Uterus (tissue), 2 donors: ENCODE results near the gene CBLC.

Source experiments
- POLR2A ChIP-seq, 2 donors: fragments of 450-650 bp; IDR thresholded peaks; one replicate each; pipeline ENCODE4 v1.6.1; 2016; ENCODE audit warnings: antibody characterized with exemption in 2 of 2, mild to moderate bottlenecking in 1 of 2, moderate library complexity in 1 of 2
- TF ChIP-seq, protein P1 (sequence below), 4 experiments: fragments of 200-600 bp in 2 of 4; fragments of 450-650 bp in 2 of 4; sonication (generic) in 2 of 4; IDR thresholded peaks; one replicate each; pipeline ENCODE4 v1.5.1; 2016 to 2019; ENCODE audit warnings: antibody characterized with exemption in 4 of 4, mild to moderate bottlenecking in 2 of 4, moderate library complexity in 1 of 4

DNA sequence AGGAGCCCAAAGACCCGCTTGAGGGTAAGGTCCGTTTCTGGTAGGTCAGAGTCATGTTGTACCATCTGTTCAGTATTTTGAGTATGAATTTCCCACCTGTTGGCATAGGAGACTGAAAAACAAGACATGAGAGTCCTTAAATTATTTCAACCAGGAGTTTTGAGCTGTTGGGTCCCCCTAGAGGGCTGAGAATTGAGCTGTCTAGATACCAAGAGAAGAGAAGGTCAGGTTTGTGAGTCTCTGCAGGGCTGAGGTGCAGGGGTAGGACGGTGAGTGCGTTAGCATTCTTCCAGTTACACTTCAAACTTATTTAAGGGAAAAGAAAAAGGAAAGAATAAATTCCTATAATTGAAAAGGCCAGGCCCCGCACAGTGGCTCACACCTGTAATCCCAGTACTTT, 5.0 kb downstream of the CBLC start:
- no peak for TF ChIP-seq POLR2A (IDR thresholded peaks at IDR 0.05)
- TF ChIP-seq, protein P1, sequence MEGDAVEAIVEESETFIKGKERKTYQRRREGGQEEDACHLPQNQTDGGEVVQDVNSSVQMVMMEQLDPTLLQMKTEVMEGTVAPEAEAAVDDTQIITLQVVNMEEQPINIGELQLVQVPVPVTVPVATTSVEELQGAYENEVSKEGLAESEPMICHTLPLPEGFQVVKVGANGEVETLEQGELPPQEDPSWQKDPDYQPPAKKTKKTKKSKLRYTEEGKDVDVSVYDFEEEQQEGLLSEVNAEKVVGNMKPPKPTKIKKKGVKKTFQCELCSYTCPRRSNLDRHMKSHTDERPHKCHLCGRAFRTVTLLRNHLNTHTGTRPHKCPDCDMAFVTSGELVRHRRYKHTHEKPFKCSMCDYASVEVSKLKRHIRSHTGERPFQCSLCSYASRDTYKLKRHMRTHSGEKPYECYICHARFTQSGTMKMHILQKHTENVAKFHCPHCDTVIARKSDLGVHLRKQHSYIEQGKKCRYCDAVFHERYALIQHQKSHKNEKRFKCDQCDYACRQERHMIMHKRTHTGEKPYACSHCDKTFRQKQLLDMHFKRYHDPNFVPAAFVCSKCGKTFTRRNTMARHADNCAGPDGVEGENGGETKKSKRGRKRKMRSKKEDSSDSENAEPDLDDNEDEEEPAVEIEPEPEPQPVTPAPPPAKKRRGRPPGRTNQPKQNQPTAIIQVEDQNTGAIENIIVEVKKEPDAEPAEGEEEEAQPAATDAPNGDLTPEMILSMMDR (IDR thresholded peaks at IDR 0.05) = no peak
